Sciatic nerve (tissue), 2 donors: Measurements from ENCODE around the gene SUCNR1. TPM values are rescaled to one million over a fixed set of nuclear protein-coding genes. Genes with fewer than 3 reads are reported as not detected.
"Not testable (repeated sequence)": the region's sequence is repeated elsewhere in the genome, so short reads cannot be mapped to it uniquely, and the experiment has no call there.

Experiments used
- ATAC-seq: fragments of 200-7000 bp; cut with Tn5 transposase; one replicate; pipeline ENCODE4 v1.9.1; 2020; ENCODE audit warnings: mild to moderate bottlenecking, moderate library complexity
- DNase-seq: peaks from one replicate; pipeline ENCODE4 v3.0.0-alpha.2; 2020; ENCODE audit warnings: low spot score
- intact Hi-C: fragments of 100-400 bp; cut with DNase I; formaldehyde crosslinking; loops from one replicate; pipeline ENCODE4 v1.14.2; 2022
- total RNA-seq: library from RNA; stranded (reverse); fragmentation: NEBNext Ultra II Directional; extraction: Animal tissue kit (Norgen Biotek cat#: 25700); gene quantifications from one replicate; pipeline ENCODE4 v1.2.1, GENCODE V29; 2021
- donor health status: DM: no; HTN: no; CAD: no.
- donor health status: DM: no; HTN: no; CAD: no.

The SUCNR1 gene
- total RNA-seq, 1 donor from 2014 or later, result 2.5 TPM

- DNase-seq (no peak), ATAC-seq (no peak)
- intact Hi-C loops, result no loop called here
Measured at GRCh38 chr3:151867666-151868065, 5.8 kb upstream of the SUCNR1 start.

GRCh38 chr3:151869181-151869580, 4.3 kb upstream of the SUCNR1 start:
- ATAC-seq, result no peak
- intact Hi-C loops, result no loop called here
- DNase-seq, result no peak

- ATAC-seq, result peak; percentile 90
- intact Hi-C loops, result no loop called here
Measured at GRCh38 chr3:151871639-151872468, 1.6 kb upstream of the SUCNR1 start.

GRCh38 chr3:151874079-151874478, 636 bp downstream of the SUCNR1 start:
- ATAC-seq, DNase-seq, intact Hi-C loops: not testable (repeated sequence)

More at GRCh38 chr3:151871639-151872468, 1.6 kb upstream of the SUCNR1 start:
- no peak for DNase-seq

- ATAC-seq (no peak), DNase-seq (no peak)
- intact Hi-C loops, result no loop called here
Measured at GRCh38 chr3:151875759-151876158, 2.3 kb downstream of the SUCNR1 start.

GRCh38 chr3:151877269-151877668, 3.8 kb downstream of the SUCNR1 start:
- ATAC-seq (no peak), DNase-seq (no peak)
- intact Hi-C loops, result no loop called here

- intact Hi-C loops, result no loop called here
- DNase-seq (no peak), ATAC-seq (no peak)
Measured at GRCh38 chr3:151878465-151878864, 5.0 kb downstream of the SUCNR1 start.

- intact Hi-C loops, result no loop called here
- no peak for DNase-seq
Measured at GRCh38 chr3:151879037-151879436, 5.6 kb downstream of the SUCNR1 start.

GRCh38 chr3:151879679-151880415, 6.4 kb downstream of the SUCNR1 start:
- intact Hi-C loops, result no loop called here
- DNase-seq (no peak), ATAC-seq (no peak)

More at GRCh38 chr3:151879037-151879436, 5.6 kb downstream of the SUCNR1 start:
- ATAC-seq, result no peak

GRCh38 chr3:151880416-151880690, 6.9 kb downstream of the SUCNR1 start:
- ATAC-seq (no peak), DNase-seq (no peak)
- intact Hi-C loops, result no loop called here

GRCh38 chr3:151881137-151881536, 7.7 kb downstream of the SUCNR1 start:
- no peak for DNase-seq
- ATAC-seq, result no peak
- intact Hi-C loops, result no loop called here

- intact Hi-C loops, ATAC-seq, DNase-seq: not testable (repeated sequence)
Measured at GRCh38 chr3:151885397-151885796, 12.0 kb downstream of the SUCNR1 start.

GRCh38 chr3:151887450-151888211, 14.2 kb downstream of the SUCNR1 start:
- peak; percentile 50 for ATAC-seq
- intact Hi-C loops, DNase-seq: not testable (repeated sequence)

- DNase-seq, result no peak
- intact Hi-C loops, result no loop called here
- ATAC-seq, result peak; percentile 26
Measured at GRCh38 chr3:151890721-151891141, 17.3 kb downstream of the SUCNR1 start.

GRCh38 chr3:151891721-151892120, 18.3 kb downstream of the SUCNR1 start:
- ATAC-seq, result no peak
- intact Hi-C loops, result no loop called here
- no peak for DNase-seq

- ATAC-seq (no peak), DNase-seq (no peak)
- intact Hi-C loops, result no loop called here
Measured at GRCh38 chr3:151894219-151894618, 20.8 kb downstream of the SUCNR1 start.

- no peak for DNase-seq
- intact Hi-C loops, result no loop called here
- no peak for ATAC-seq
Measured at GRCh38 chr3:151895478-151896241, 22.2 kb downstream of the SUCNR1 start.

GRCh38 chr3:151896246-151897012, 23.0 kb downstream of the SUCNR1 start:
- ATAC-seq (no peak), DNase-seq (no peak)
- intact Hi-C loops, result no loop called here
